ENCODE data around the gene STK32A.

The STK32A gene

GRCh38 chr5:147267082-147267832, 32.4 kb downstream of the STK32A start:
- no peak for DNase-seq

- no peak for DNase-seq
Observed at GRCh38 chr5:147276497-147276896, 41.7 kb downstream of the STK32A start.

DNA sequence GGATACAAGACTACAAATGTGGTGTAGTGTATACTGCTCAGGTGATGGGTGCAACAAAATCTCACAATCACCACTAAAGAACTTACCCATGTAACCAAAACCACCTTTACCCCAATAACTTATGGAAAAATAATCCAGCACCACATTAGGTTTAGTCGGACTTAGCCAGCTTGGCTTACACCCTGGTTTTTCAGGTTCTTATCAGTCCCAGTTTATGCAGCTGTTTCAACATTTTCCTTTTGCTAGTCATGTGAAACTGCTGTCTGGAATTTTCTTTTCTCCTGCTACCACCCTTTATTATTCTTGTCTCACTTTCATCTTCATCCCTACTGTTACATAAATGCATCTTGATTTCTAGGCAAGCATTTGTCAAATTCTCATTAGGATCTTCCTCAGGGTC, 51.5 kb downstream of the STK32A start:
- no peak for DNase-seq

- DNase-seq, result no peak
Observed at GRCh38 chr5:147287110-147287509, 52.3 kb downstream of the STK32A start.

- no peak for DNase-seq
Observed at GRCh38 chr5:147290261-147290660, 55.4 kb downstream of the STK32A start.

GRCh38 chr5:147303251-147303650, 68.4 kb downstream of the STK32A start:
- no peak for DNase-seq

DNA sequence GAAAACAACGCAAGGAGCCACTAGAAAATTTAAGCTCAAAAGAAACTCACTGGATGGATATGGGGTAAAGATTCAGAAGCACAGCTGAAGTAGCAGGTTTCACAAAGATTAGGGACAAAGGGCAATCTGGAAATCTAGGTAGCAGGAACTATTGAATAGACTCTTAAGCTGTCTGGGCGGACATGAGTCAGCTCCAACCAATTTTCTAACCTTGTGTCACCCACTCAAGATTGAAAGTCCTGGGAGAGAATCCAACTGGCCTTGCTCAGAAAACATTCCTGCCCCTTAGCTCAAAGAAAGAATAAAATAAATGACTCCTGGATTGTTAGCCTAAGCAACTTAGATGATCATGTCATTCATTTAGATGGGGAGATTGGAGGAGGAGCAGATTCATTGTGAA, 69.2 kb downstream of the STK32A start:
- DNase-seq, result no peak

DNA sequence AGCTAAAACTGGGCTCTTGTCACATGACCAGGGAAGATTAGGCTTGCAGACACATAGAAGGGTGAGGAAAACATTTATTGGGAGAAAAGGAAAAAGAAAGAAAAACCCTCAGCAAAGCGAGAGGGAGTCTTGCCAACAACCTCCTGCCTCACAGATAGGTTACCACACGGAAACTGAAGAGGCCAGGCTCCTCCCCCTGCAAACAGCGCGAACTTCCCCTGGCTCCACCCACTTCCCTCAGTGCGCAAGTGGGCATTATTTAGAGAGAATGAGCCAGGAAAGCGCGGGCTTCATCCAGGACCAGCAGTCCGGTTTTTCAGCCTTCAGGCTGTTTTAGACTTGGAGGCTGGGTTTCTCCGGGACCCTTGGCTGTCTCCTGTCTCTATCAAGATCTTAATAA, 70.3 kb downstream of the STK32A start:
- no peak for DNase-seq

DNA sequence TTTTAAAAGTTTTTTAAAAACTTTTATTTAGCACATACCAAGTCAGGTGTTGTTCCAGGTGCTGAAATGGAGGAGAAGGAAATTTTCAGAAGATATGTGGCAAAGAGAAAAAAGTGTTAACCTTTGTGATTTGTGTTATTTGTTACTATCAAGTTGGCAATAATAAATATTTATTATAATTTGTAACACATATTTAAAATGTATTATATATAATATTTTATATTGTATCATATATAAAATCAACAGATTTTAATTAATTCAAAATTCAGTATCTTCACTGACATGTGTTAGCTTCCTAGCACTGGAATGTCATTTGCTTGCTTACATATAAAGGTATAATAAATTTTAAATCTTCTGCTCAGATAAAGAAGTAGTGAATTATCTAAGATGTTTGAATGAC, 71.5 kb downstream of the STK32A start:
- DNase-seq, result no peak

DNA sequence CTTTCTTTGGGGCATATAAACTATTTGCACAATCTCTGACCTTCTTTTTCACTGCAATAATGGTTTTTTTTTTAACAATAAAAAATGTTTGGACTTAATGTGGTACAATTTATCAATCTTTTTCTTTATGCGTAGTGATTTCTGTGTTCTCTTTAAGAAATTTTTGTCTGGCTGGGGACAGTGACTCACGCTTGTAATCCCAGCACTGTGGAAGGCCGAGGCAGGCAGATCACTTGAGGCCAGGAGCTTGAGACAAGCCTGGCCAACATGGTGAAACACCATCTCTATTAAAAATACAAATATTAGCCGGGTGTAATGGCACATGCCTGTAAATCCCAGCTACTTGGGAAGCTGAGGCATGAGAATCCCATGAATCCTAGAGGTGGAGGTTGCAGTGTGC, 72.3 kb downstream of the STK32A start:
- DNase-seq, result no peak

- DNase-seq, result no peak
Observed at GRCh38 chr5:147309621-147310020, 74.8 kb downstream of the STK32A start.

DNA sequence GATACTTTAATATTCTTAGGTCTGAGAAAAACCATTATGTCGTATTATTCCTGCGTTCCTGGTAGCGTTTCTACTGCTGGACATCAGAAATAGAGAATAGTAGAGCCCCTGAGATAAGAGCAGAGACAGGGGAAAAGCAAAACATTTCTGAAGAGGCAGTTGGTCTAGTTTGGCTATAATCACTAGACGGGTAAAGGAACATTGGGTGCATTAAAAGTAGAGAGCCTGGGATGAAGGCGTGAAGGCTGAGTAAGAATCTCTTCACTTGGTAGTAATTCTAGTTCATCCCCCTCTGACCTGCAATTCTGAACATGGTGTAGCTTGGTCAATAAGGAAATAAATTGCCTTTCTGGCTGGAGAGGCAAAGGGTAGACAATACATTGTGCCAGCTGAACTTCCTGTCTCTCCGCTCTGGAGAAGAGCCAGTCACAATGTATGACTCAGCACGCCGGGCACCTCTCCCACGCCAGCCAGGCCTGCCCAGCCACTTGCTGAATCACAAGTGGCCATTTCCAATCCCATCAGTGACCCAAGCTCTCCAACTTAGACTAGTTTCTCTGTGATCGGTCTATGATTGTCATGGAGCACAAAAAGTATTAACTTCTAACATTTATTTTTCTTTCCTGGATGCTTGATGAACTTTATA, 75.4 kb downstream of the STK32A start:
- DNase-seq, result no peak

DNA sequence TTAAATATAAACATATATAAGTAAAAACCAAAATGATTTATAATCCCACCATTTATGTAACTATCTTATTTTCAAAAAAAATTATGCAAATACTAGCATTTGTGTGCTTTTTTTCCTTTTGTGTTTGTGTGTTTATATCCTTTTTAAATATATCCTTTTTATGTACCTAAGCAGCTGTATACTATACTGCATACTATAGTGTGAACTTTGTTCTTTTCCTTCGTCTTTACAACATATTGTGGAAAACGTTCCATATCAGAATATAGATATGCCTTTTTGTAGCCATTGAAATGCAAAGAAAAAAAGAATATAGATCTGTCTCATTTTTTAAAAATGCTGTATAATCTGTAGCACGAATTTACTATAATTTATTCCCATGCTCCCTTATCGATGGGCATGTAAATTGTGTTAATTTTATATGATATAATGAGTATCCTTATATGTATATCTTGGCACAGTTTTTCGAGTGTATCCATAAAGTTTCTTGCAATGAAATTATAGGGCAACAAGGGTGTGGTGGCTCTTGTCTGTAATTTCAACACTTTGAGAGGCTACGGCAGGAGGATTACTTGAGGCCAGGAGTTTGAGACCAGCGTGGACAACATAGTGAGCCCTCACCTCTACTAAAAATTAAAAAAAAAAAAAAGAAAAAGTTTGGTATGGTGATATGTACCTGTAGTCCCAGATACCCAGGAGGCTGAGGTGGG, 83.3 kb downstream of the STK32A start:
- no peak for DNase-seq

DNA sequence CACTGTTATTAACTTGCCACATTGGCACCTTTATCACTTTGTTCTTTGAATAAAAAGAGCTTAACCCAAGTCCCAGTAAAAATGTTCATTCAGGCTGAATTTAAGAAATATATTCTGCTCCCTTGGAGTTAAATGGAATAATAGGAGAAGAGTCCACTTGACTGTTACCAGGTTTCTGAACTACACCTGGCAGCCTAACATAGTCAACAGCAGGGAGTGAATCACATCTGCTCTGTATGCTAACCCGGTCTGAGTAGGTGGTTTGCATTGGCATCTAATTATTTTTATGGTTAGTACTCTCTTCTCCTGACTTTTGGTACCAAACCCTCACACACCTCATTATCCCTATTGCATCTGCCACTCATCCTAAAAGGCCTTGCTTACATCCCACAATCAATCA, 86.7 kb downstream of the STK32A start:
- no peak for DNase-seq

- no peak for DNase-seq
Observed at GRCh38 chr5:147327421-147327820, 92.6 kb downstream of the STK32A start.

DNA sequence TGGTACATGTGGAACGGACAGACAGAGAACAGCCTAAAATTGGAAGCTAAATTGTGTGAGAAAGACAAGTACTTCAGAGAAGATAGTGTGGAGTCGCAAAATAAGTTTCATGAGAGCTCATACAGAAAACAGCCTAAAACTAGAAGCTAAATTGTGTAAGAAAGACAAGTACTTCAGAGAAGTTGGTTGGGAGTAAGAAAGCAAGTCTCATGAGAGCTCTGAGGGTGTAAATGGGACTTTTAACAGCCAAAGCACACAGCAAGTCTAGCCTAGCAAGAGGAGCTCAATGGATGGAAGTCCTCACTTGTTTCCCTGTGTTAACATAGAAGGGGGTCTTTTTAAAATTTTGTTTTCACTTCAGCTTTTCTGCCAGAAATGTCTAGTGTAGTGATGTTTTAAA, 93.1 kb downstream of the STK32A start:
- DNase-seq, result no peak

GRCh38 chr5:147332658-147333057, 97.8 kb downstream of the STK32A start:
- DNase-seq, result no peak

DNA sequence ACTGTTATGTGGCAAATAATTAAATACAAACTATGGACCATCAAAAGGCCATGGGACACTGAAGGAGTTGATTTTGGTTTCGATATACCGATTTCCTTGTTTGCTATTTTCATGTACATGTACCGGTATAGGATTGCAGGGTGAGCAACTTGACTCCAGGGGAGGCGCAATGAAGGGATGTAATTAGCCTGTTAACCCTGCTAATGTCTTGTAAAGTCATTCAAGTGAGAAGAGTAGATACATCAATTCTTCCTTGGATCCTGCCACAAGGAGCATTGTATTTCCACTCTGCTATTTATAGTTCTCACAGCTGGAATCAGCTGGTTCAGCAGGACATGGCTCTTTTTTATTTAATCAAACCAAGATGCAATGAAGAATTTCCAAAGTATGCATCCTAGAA, 102.0 kb downstream of the STK32A start:
- DNase-seq, result no peak

DNA sequence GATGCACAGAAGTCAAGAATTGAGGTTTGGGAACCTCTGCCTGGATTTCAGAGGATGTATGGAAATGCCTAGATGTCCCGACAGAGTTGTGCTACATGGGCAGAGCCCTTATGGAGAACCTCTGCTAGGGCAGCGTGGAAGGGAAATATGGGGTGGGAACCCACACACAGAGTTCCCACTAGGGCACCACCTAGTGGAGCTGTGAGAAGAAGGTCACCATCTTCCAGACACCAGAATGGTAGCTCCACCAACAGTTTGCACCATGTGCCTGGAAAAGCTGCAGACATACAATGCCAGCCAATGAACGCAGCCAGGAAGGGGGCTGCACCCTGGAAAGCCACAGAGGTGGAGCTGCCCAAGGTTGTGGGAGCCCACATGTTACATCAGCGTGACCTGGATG, 104.5 kb downstream of the STK32A start:
- DNase-seq, result no peak

DNA sequence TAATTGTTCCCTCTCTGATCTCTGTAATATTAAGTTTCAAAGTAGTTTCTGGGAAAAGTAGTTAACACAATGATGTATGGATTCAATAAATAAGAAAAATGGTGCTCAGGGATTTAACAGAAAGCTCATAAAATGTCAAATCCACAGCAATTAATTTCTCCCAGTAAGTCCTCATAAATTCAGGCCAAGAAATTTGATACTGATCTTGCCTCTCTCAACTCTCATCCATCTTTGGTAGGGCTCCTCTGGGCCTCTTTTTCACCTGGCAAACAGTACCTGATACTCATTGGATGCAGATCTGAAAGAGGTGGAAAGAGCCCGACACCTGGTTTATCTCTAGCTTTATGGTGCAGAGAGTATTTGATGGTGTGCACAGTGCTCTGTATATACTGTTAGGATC, 106.1 kb downstream of the STK32A start:
- DNase-seq, result no peak

DNA sequence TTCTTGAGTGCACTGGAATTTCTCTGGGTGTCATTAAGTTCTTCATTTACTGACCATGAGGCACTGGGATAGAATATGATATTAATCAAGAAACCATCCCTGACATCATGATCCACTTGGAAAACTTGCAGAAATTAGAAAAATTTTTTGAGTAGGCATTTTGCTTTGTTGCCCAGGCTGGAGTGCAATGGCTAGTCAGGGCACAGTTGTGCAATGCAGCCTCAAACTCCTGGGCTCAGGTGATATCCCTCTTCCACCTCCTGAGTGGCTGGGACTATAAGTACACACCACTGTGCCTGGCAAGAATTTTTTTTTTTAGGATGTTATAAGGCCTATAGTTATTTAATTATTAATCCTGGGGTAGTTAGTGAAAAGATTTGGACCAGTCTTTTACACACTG, 106.5 kb downstream of the STK32A start:
- DNase-seq, result no peak

GRCh38 chr5:147344861-147345260, 110.0 kb downstream of the STK32A start:
- no peak for DNase-seq

GRCh38 chr5:147346006-147346561, 111.3 kb downstream of the STK32A start:
- DNase-seq, result no peak

DNA sequence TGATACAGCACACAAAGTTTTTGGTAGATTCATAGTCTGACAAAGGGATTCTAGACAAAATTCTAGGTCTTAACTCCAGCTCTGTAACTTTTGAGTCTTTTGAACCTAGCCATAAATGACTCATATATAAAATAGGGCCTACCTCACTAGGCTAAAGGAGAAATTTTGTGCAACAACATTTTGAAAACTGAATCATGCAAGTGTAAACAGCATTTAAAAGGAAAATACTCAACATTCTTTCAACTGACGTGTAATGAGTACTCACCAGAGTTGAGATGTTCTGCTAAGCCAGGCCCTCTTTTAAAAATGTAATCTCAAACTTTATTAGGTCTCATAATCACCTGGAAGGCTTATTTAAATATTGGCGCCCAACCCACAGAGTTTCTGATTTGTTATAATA, 113.2 kb downstream of the STK32A start:
- no peak for DNase-seq

All from CD4-positive, alpha-beta T cell treated with Interleukin-21 for 1 hour (primary cell).